Tibial nerve (tissue), 4 donors: Measurements from ENCODE around the gene F11R. TPM values are rescaled to one million over a fixed set of nuclear protein-coding genes. Genes with fewer than 3 reads are reported as not detected.
"Not testable (repeated sequence)": the region's sequence is repeated elsewhere in the genome, so short reads cannot be mapped to it uniquely, and the experiment has no call there.

Experiments used
- DNase-seq, 2 donors: peaks; one replicate each; pipeline ENCODE4 v3.0.0-alpha.2; 2019; ENCODE audit warnings: low spot score in 2 of 2
- H3K27ac ChIP-seq, 4 donors: fragments of 200-600 bp; sonication (generic) in 3 of 4; one replicate each; pipeline ENCODE4 v1.5.1; 2017 to 2019; ENCODE audit warnings: mild to moderate bottlenecking in 1 of 4
- H3K27me3 ChIP-seq, 2 donors: fragments of 200-600 bp; sonication (generic) in 1 of 2; one replicate each; pipeline versions ENCODE4 v1.5.1 to v1.6.0; 2017 to 2019
- H3K36me3 ChIP-seq, 3 donors: fragments of 200-600 bp; sonication (generic); one replicate each; pipeline ENCODE4 v1.5.1; 2018 to 2019
- H3K4me1 ChIP-seq, 4 donors: fragments of 200-600 bp; sonication (generic) in 3 of 4; one replicate each; pipeline ENCODE4 v1.5.1; 2017 to 2019
- H3K4me3 ChIP-seq, 4 donors: fragments of 200-600 bp; sonication (generic) in 3 of 4; one replicate each; pipeline ENCODE4 v1.5.1; 2017 to 2019; ENCODE audit warnings: mild to moderate bottlenecking in 1 of 4, moderate library complexity in 1 of 4
- H3K9me3 ChIP-seq, 4 donors: fragments of 200-600 bp; sonication (generic) in 3 of 4; one replicate each; pipeline ENCODE4 v1.5.1; 2017 to 2019
- CTCF ChIP-seq, 5 experiments: fragments of 200-600 bp in 3 of 5; fragments of 450-650 bp in 2 of 5; sonication (generic) in 3 of 5; IDR thresholded peaks; one replicate each; pipeline ENCODE4 v1.5.1; 2016 to 2019; ENCODE audit warnings: antibody characterized with exemption in 5 of 5, mild to moderate bottlenecking in 3 of 5, moderate library complexity in 2 of 5
- EP300 ChIP-seq, 2 donors: sonication (generic); formaldehyde crosslinking; IDR thresholded peaks; one replicate each; pipeline ENCODE4 v1.6.1; 2017; ENCODE audit warnings: antibody characterized with exemption in 2 of 2, mild to moderate bottlenecking in 1 of 2
- POLR2A ChIP-seq, 2 donors: fragments of 450-650 bp; IDR thresholded peaks; one replicate each; pipeline ENCODE4 v1.6.1; 2017; ENCODE audit warnings: antibody characterized with exemption in 2 of 2, mild to moderate bottlenecking in 2 of 2, moderate library complexity in 2 of 2
- WGBS, 2 donors: methylation state at CpG; one replicate each; pipeline ENCODE4 v1.1.5; 2018; 5-methylcytosine and 5-hydroxymethylcytosine counted together
- total RNA-seq, 4 donors: library from RNA; depleted of rRNA; stranded (reverse); fragments of >200 nt; gene quantifications; one replicate each; pipeline ENCODE4 v1.1.0, GENCODE V29; 2016

F11R gene
- total RNA-seq, 4 donors from 2014 or later = 6.9 to 23.1 (median 14.9) TPM

- TF ChIP-seq CTCF (IDR thresholded peaks at IDR 0.05) = peak; percentile 22 to 53 (median 43)
- TF ChIP-seq EP300 (IDR thresholded peaks at IDR 0.05) = peak in 1 of 2 donors; percentile 37
- TF ChIP-seq POLR2A (IDR thresholded peaks at IDR 0.05) = no peak
- Histone ChIP-seq H3K9me3 (no peaks in the 10 kb centered on the region), H3K36me3 (peaks cover 0 to 27% (median 5%) of the 10 kb centered on the region in 3 donors), H3K27me3 (no peaks in the 10 kb centered on the region), H3K4me1 (peaks cover 0 to 3% (median 0%) of the 10 kb centered on the region in 4 donors), H3K27ac (peak overlapping the region in 1 of 4 donors; percentile 48), H3K4me3 (no peak overlapping the region)
- WGBS, 2 donors = 65 to 83% methylated on average over 1 of the region's 1 CpG
- peak in 1 of 2 donors; percentile 41 for DNase-seq
These were observed 23.5 kb downstream of the F11R start for GRCh38 chr1:160997323-160998038.

- H3K9me3 ChIP-seq = no peaks in the 10 kb centered on the region
- peaks cover 0 to 27% (median 5%) of the 10 kb centered on the region in 3 donors for H3K36me3 ChIP-seq
- no peak overlapping the region for H3K27ac ChIP-seq
- no peak overlapping the region for H3K4me3 ChIP-seq
- TF ChIP-seq EP300 (IDR thresholded peaks at IDR 0.05) (no peak), CTCF (IDR thresholded peaks at IDR 0.05) (no peak), POLR2A (IDR thresholded peaks at IDR 0.05) (no peak)
- H3K27me3 ChIP-seq = no peaks in the 10 kb centered on the region
- 77 to 83% methylated on average over 3 of the region's 3 CpGs for WGBS, 2 donors
- H3K4me1 ChIP-seq = peaks cover 0 to 3% (median 0%) of the 10 kb centered on the region in 4 donors
- no peak for DNase-seq
These were observed 24.8 kb downstream of the F11R start for GRCh38 chr1:160996178-160996577.

- no peak for TF ChIP-seq POLR2A (IDR thresholded peaks at IDR 0.05)
- TF ChIP-seq CTCF (IDR thresholded peaks at IDR 0.05) = peak in 4 of 5 experiments; percentile 10 to 19 (median 16)
- no peak overlapping the region for H3K4me3 ChIP-seq
- H3K9me3 ChIP-seq = no peaks in the 10 kb centered on the region
- WGBS, 2 donors = 74 to 76% methylated on average over 14 of the region's 14 CpGs
- peaks cover 0 to 6% (median 0%) of the 10 kb centered on the region in 3 donors for H3K36me3 ChIP-seq
- H3K27me3 ChIP-seq = no peaks in the 10 kb centered on the region
- DNase-seq = no peak
- no peak overlapping the region for H3K27ac ChIP-seq
- peaks cover 0 to 9% (median 0%) of the 10 kb centered on the region in 4 donors for H3K4me1 ChIP-seq
These were observed 27.3 kb downstream of the F11R start for GRCh38 chr1:160993544-160994193.

- 96 to 97% methylated on average over 4 of the region's 4 CpGs for WGBS, 2 donors
These were observed 28.9 kb downstream of the F11R start for GRCh38 chr1:160992036-160992435.

GRCh38 chr1:160987359-160988050 lies 33.4 kb downstream of the F11R start:
- 58 to 65% methylated on average over 8 of the region's 8 CpGs for WGBS, 2 donors
- TF ChIP-seq EP300 (IDR thresholded peaks at IDR 0.05) (no peak), POLR2A (IDR thresholded peaks at IDR 0.05) (no peak), CTCF (IDR thresholded peaks at IDR 0.05) (no peak)

More at GRCh38 chr1:160992036-160992435, 28.9 kb downstream of the F11R start:
- H3K27ac ChIP-seq, H3K27me3 ChIP-seq, DNase-seq, H3K36me3 ChIP-seq, H3K4me1 ChIP-seq, H3K9me3 ChIP-seq, H3K4me3 ChIP-seq: not testable (repeated sequence)

More at GRCh38 chr1:160987359-160988050, 33.4 kb downstream of the F11R start:
- H3K4me1 ChIP-seq = peaks cover 0 to 7% (median 0%) of the 10 kb centered on the region in 4 donors
- no peak overlapping the region for H3K27ac ChIP-seq
- DNase-seq = no peak
- H3K36me3 ChIP-seq = no peaks in the 10 kb centered on the region
- no peaks in the 10 kb centered on the region for H3K27me3 ChIP-seq
- H3K9me3 ChIP-seq = no peaks in the 10 kb centered on the region
- H3K4me3 ChIP-seq = no peak overlapping the region
